Activated CD4-positive, alpha-beta T cell treated with anti-CD3 and anti-CD28 coated beads, Interleukin-2, amount 50 U/mL, for 4 hours (primary cell): ENCODE measurements around the gene AAK1.
"Not testable (repeated sequence)": the region's sequence is repeated elsewhere in the genome, so short reads cannot be mapped to it uniquely, and the experiment has no call there.

Experiments used
- DNase-seq, 2 experiments: peaks; one replicate each; pipeline ENCODE4 v3.0.0-alpha.2; 2020

The AAK1 gene

GRCh38 chr2:69436938-69437750, 206.4 kb downstream of the AAK1 start, which contains the start of gene NFU1:
Gene NFU1, minus strand, starts transcription at chr2:69437435. Its CDS starts 13 bp downstream, at chr2:69437422.
- peak; percentile 67 to 73 for DNase-seq

DNA sequence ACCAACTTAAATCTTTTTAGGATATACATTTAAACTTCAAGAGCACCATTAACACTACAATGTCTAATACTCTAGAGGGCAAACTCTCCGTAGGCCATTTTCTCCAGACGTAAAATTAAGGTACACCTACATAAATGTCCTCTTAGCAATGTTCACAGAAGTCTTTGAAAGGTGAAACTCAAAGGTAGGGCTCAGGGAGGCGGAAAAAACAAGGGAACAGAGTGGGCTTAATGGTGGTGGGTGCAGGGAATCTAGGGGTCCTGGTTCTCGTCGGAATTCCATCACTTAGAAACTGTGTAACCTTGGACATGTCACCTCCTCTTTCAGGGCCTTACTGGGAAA, 207.0 kb downstream of the AAK1 start:
- DNase-seq, result no peak

- no peak for DNase-seq
These were observed 208.8 kb downstream of the AAK1 start for GRCh38 chr2:69434753-69435152.

DNA sequence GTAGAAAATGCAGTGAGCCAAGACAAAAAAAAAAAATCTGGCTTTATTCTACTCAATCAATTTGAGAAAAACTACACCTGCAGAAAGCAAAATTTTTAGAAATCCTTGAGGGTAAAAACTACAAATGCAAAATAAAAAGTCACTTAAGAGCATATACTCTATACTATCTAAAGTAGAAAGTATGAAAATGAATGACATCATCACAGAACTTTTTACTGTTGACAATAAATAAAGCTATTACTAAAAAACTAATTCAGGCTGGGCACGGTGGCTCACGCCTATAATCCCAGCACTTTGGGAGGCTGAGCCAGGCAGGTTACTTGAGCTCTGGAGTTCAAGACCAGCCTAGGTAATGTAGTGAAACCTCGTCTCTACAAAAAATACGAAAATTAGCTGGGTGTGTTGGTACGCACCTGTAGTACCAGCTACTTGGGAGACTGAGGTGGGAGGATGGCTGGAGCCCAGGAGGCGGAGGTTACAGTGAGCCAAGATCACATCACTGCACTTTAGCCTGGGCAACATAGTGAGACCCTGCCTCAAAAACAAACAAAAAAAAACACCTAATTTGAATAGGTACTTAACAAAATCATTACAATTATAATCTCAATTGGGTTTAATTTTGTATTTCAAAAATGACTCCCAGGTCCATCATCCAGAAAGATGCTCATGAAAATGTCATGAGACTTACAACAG, 213.9 kb downstream of the AAK1 start:
- no peak for DNase-seq

DNA sequence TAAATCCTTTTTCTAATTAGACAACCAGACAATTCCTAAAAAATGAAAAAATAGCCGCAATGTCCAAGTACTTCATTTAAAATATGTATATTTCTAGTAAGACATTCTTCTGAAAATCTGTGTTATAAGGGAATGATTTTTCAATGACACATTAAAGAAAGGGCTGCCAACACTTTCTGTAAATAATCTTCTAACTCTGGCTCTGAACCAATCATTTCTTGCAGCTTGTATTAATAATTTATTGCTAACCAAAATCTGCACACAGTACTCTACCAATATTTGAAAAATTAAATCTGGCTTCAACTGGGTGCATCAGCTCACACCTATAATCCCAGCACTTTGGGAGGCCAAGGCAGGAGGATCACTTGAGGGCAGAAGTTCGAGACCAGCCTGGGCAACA, 214.6 kb downstream of the AAK1 start:
- no peak for DNase-seq

DNA sequence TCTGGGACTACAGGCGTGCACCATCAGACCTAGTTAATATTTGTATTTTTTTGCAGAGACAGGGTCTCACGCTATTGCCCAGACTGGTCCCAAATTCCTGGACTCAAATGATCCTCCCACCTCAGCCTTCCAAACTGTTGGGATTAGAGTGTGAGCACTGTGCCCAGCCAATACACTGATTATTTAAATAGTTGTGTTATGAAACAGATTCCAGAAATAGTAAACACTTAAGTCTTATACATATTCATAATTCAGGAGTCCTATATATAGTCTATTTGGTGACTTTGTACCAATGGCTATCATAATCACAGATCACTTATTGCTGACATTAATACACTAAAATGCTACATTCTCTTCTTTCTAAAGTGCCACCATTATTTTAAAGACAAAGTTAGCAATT, 219.1 kb downstream of the AAK1 start:
- no peak for DNase-seq

GRCh38 chr2:69422198-69422597, 221.3 kb downstream of the AAK1 start:
- DNase-seq, result no peak

- not testable (repeated sequence) for DNase-seq
These were observed 224.4 kb downstream of the AAK1 start for GRCh38 chr2:69419111-69419510.

DNA sequence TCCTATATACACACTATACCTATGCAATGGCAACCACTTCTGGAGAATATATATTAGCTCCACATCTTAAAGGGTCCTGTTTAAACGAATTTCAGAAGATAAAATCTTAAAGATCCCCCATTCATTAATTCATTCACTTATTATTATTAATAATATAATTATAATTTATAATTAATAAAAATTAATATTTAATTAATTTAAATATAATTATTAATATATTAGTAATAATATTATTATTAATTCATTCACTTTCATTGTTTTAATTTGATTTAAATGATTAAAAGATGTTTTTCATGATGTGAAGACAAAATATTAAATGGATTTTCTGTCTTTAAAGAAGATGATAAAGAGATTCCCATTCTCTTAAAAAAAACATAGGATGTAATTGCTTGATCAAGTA, 227.4 kb downstream of the AAK1 start:
- DNase-seq, result no peak
